GM21717 (cell line): Measurements from ENCODE around the gene NCSTN.

Source experiments
- ATAC-seq: cut with Tn5 transposase; IDR thresholded peaks from one replicate; pipeline ENCODE4 v1.9.1; 2021; ENCODE audit warnings: mild to moderate bottlenecking, moderate library complexity; ENCODE audit not compliant: unreplicated experiment

Gene NCSTN

GRCh38 chr1:160403244-160403643 lies 60.1 kb downstream of the NCSTN start:
- no peak for ATAC-seq

- no peak for ATAC-seq
Observed at GRCh38 chr1:160404094-160404493, 60.9 kb downstream of the NCSTN start.

DNA sequence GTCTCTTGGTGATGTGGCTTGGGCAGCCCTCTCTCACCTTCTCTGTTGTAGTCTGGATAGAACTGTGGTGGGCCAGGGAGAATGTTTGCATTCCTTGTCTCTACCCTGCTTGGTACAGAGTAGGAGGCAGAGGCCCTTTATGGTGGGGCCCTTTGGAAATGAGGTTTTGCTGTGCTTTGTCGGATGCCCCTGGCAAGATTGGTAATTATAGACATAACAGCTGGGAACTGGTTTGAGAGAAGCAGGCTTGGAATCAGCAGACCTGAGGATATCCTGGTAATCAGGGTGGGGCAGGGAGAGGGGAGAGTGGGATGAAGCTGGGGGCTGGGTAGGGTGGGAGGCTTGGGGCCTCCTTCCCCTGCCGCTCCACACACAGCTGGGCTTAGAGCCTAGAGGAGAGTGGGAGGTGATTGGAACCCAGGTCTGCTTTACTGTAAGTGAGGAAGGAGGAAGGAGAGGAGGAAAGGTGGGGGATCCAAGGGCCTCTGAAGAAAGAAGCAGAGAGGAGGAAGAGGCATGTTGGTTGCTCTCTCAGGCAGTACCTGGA lies 62.2 kb downstream of the NCSTN start:
- ATAC-seq: no peak

GRCh38 chr1:160406131-160406968 lies 63.2 kb downstream of the NCSTN start:
- no peak for ATAC-seq

GRCh38 chr1:160407839-160408801 lies 64.9 kb downstream of the NCSTN start:
- ATAC-seq: no peak
